T-helper 17 cell (primary cell): ENCODE measurements around the gene TMEM139. TPM values are rescaled to one million over a fixed set of nuclear protein-coding genes. Genes with fewer than 3 reads are reported as not detected.

Source experiments
- ATAC-seq: fragments of 150-1000 bp; cut with Tn5 transposase; 2 replicates; pipeline ENCODE4 v1.10.0; 2021; ENCODE audit warnings: mild to moderate bottlenecking, moderate library complexity
- DNase-seq, 3 donors: peaks; one replicate each; pipeline versions ENCODE4 v3.0.0 to v3.0.0-alpha.2; 2020 to 2021
- H3K9me3 ChIP-seq: one replicate; pipeline ENCODE4 v1.7.0; 2013; ENCODE audit warnings: low read length, mild to moderate bottlenecking; ENCODE audit not compliant: control insufficient read depth, poor library complexity, severe bottlenecking
- H3K27ac Mint-ChIP-seq: one replicate; pipeline ENCODE4 v1.8.0; 2022; ENCODE audit warnings: mild to moderate bottlenecking, moderate library complexity, mixed read lengths
- H3K27me3 Mint-ChIP-seq: one replicate; pipeline ENCODE4 v1.8.0; 2022; ENCODE audit warnings: mixed read lengths
- H3K36me3 Mint-ChIP-seq: one replicate; pipeline ENCODE4 v1.8.0; 2022; ENCODE audit warnings: low read depth, mixed read lengths
- H3K4me1 Mint-ChIP-seq: one replicate; pipeline ENCODE4 v1.8.0; 2022; ENCODE audit warnings: mild to moderate bottlenecking, mixed read lengths
- H3K4me3 Mint-ChIP-seq: one replicate; pipeline ENCODE4 v1.8.0; 2022; ENCODE audit warnings: mild to moderate bottlenecking, moderate library complexity, mixed read lengths
- total RNA-seq, 4 donors: library from RNA in 2 of 4; stranded (reverse) in 2 of 4; gene quantifications; one replicate each; pipeline ENCODE4 v1.2.3 and lab custom pipeline; 2022 to 2026

TMEM139 gene
- under 1 TPM; 0.77 to 0.86 TPM for total RNA-seq
- total RNA-seq (lab: John Stamatoyannopoulos, UW), result 1.0 to 1.2 reads per million in 2 donors

DNA sequence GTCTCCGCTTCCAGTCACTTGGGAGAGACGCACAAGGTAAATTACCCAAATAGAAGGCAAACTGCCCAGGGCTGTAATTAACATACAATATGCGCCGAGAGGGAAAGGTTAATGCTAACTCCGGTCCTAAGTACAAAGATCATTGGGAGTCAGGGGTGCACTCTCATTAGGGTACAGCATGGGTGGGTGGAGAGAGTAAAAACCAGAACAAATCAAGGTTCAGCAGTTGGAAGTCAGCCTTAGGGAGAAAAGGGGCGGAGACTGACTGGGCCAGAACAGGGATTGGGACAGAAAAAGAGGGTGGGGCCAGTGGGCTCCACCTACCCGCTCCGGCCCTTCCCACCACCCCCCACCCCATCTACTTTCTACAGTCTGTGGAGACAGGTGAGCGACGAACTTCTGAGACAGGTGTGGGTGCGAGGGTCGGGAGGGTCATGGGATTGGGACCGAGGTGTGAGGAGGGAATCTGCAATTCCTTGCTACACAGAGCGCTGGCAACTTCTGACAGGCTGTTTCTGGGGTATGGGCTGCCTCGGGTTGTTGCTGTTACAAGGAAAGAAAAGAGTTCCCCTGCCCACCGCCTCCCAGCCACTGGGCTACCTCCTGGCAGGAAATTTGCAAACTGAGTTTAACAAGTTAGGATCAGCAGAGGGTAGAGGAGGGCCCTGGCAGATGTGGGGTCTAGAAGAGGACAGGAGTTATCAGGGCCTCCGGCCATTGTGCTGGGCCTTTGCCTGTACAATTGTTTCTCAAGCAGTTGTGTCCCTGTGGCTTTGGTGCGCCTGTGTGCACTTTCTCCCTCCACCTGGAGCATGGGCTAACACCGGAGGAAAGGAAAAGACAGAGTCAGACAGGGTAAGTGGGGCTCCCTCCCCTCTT, at the start of gene TMEM139:
Gene TMEM139 (plus strand): TSS at position 368 of the 879 bp plus-strand sequence. CDS start 1,000 bp downstream, outside the sequence.
- peak within 1 kb of the TSS; percentile 65 for H3K4me3 Mint-ChIP-seq
- no peak for DNase-seq
- H3K36me3 Mint-ChIP-seq, result peaks cover 3% of the 10 kb centered on the region
- no peaks in the 10 kb centered on the region for H3K9me3 ChIP-seq
- H3K4me1 Mint-ChIP-seq, result peaks cover 40% of the 10 kb centered on the region
- ATAC-seq, result no peak
- peak within 1 kb of the TSS; percentile 66 for H3K27ac Mint-ChIP-seq
- no peaks in the 10 kb centered on the region for H3K27me3 Mint-ChIP-seq

DNA sequence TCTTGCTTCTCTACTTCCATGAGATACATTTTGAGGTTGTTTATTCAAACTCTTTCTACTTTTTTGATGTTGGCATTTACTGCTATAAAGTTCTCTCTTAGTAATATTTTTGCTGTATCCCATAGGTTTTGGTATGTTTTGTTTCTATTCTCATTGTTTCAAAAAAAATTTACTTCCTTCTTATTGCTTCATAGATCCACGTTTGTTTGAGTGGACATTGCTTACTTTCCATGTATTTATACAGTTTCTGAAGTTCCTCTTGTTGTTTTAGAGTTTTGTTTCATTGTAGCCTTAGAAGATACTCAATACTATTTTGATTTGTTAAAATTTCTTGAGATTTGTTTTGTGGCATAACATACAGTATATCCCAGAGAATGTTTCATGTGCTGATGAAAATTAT, 49.2 kb upstream of the TMEM139 start:
- ATAC-seq (no peak), DNase-seq (no peak)
- peaks cover 10% of the 10 kb centered on the region for H3K9me3 ChIP-seq
- Mint-ChIP-seq H3K27ac (no peak overlapping the region), H3K4me1 (no peaks in the 10 kb centered on the region), H3K27me3 (no peaks in the 10 kb centered on the region), H3K4me3 (no peak overlapping the region), H3K36me3 (peaks cover 2% of the 10 kb centered on the region)

DNA sequence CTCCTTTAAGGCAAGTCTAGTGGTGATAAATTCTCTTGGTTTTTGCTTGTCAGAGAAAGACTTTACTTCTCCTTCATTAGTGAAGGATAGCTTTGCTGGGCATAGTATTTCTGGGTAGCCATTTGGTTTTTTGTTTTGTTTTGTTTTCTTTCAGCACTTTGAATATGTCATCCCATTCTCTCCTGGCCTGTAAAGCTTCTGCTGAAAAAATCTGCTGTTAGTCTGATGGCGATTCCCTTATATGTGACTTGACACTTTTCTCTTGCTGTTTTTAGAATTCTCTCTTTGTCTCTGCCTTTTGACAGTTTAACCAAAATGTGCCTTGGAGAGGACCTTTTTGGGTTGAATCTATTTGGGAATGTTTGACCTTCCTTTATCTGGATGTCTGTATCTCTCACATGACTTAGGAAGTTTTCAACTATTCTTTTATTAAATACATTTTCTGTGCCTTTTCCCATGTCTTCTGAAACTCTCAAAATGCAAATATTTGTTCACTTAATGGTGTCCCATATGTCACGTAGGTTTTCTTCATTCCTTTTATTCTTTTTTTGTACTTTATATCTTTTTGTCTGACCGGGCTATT, 48.3 kb upstream of the TMEM139 start:
- H3K9me3 ChIP-seq, result peaks cover 10% of the 10 kb centered on the region
- Mint-ChIP-seq H3K27me3 (no peaks in the 10 kb centered on the region), H3K36me3 (peaks cover 2% of the 10 kb centered on the region), H3K4me1 (no peaks in the 10 kb centered on the region), H3K4me3 (no peak overlapping the region), H3K27ac (no peak overlapping the region)
- DNase-seq (no peak), ATAC-seq (no peak)

DNA sequence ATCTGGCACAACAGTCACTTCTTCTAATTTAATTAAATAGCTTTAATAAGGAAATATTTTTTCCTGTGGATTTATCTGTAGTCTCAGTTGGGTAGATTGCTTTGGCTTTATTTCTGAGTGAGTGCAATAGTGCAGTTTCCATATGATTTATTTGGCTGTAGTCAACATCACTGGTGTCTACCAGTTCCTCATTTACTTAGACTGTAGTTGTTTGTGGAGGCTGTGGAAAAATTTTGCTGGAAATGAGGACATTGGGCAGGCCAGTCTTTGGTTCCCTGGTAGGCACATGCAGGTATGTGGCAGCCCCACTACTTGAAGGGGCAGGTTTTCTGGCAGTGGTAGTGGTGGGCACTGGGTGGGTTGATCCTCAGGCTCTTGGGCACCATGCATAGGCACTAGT, 47.4 kb upstream of the TMEM139 start:
- DNase-seq (no peak), ATAC-seq (no peak)
- no peaks in the 10 kb centered on the region for H3K27me3 Mint-ChIP-seq
- no peak overlapping the region for H3K4me3 Mint-ChIP-seq
- peaks cover 10% of the 10 kb centered on the region for H3K9me3 ChIP-seq
- H3K27ac Mint-ChIP-seq, result no peak overlapping the region
- peaks cover 3% of the 10 kb centered on the region for H3K4me1 Mint-ChIP-seq
- H3K36me3 Mint-ChIP-seq, result peaks cover 4% of the 10 kb centered on the region

DNA sequence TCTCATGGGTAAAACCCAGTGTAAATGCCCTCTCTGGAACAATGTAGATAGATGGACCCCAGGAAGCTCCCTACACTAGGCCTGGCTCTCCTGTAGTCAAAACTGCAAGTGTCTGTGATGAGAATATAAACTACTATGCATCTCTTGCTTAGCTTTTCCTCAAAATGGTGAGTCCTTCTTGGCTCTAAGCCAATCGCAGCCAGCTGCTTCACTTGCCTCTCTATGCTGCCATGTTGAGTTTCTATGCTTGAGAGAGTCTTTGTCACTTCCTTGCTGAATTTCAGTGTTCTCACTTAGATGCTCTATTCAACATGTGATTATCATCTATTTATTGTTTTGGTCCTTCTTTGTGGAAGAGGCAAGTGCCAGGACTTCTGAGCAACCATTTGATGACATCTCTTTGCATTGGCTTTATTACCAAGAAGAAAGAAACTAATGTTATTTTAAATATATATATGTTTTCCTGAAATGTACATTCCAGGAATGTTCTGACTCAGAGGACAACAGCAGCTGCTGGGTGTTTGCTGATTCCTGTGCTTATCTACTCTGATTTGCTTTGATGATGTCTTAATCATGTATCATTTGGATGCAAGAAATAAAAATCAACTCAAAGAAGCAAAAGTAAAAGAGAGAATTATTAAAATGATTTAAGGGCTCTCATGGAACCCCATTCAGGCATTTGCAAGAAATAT, 46.3 kb upstream of the TMEM139 start:
- no peak overlapping the region for H3K27ac Mint-ChIP-seq
- peaks cover 10% of the 10 kb centered on the region for H3K9me3 ChIP-seq
- DNase-seq (no peak), ATAC-seq (no peak)
- no peaks in the 10 kb centered on the region for H3K27me3 Mint-ChIP-seq
- H3K36me3 Mint-ChIP-seq, result peaks cover 4% of the 10 kb centered on the region
- no peak overlapping the region for H3K4me3 Mint-ChIP-seq
- H3K4me1 Mint-ChIP-seq, result peaks cover 5% of the 10 kb centered on the region

DNA sequence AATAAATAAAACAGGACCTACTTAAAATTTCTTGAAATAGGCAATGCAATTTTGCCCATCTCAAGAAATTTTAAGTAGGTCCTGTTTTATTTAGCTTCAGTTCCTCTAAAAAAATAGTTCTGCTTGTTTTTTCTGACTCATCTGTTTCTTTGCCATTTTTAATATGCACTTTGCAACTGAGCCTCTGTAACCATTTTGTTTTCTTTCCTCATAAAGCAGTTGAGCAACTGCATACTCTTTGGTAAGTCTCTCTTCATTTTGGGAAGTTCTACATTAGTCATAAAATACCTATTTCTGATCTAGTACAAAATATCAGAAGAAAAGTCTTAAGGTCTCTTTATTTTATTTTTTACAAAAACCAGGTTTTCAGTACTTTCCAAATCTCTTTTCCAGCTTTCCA, 44.9 kb upstream of the TMEM139 start:
- H3K4me1 Mint-ChIP-seq, result peaks cover 17% of the 10 kb centered on the region
- H3K27me3 Mint-ChIP-seq, result no peaks in the 10 kb centered on the region
- H3K4me3 Mint-ChIP-seq, result no peak overlapping the region
- H3K9me3 ChIP-seq, result peaks cover 10% of the 10 kb centered on the region
- no peak overlapping the region for H3K27ac Mint-ChIP-seq
- no peak for DNase-seq
- H3K36me3 Mint-ChIP-seq, result peaks cover 4% of the 10 kb centered on the region
- no peak for ATAC-seq

DNA sequence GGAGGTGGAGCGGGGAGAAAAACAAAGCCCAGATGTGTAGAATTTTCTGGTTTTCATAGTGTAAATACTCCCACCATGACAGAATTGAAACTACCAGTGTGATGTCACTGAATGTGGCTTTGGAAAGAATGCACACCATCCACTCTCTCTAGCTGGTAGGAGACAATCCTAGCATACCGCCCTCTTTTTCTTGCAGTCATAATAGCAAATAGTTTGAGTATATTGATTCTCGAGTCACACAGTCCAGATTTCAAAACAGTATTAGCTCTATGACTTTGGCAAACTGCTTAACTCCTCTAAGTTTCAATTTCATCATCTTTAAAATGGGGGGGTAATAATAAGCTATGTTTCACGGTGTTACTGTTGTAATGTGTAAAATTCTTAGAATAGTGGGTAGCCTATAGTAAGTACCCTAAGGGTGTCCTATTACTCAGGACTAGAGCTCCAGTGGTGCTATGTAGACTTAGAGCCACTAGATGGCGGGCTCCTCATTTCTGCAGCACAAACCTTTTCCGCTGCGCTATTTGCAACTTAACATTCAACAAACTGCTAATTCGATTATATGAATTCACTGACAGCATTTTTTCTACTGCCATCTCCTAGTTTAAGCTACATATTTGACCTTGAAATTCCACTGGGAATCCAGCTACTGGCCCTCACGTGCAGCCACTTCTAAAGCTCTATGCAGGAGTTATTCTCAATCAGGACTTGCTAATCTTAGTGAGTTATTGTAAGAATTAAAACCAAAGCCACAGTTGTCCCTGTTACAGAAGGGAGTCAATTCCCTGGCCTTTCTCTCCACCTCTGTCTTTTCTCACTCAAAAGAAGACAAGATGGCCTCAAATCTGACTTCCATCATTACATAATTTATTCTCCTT, 44.2 kb upstream of the TMEM139 start:
- H3K4me1 Mint-ChIP-seq, result peaks cover 21% of the 10 kb centered on the region
- peak; percentile 23 to 59 (median 40) for DNase-seq
- H3K27ac Mint-ChIP-seq, result no peak overlapping the region
- no peaks in the 10 kb centered on the region for H3K27me3 Mint-ChIP-seq
- ATAC-seq, result peak; percentile 96
- H3K9me3 ChIP-seq, result peaks cover 10% of the 10 kb centered on the region
- H3K4me3 Mint-ChIP-seq, result no peak overlapping the region
- H3K36me3 Mint-ChIP-seq, result peaks cover 4% of the 10 kb centered on the region

DNA sequence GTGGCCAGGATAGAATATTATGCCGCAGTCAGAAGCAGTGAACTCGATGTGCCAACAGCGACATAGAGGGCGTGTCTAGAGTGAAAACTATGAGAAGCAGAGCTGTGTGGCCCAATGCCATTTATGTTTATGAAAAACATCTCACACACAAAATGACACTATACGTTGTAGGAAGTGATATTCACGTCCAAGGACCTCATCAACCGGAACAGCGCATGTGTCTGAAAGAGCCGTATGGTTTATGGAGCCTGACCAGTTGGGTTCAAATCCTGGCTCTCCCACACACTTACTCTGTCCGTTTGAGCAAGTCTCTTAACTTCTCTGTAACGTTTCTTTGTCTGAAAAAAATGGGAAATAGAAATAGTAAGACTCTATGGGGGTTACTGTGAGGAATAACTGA, 42.5 kb upstream of the TMEM139 start:
- H3K9me3 ChIP-seq, result no peaks in the 10 kb centered on the region
- Mint-ChIP-seq H3K4me1 (peaks cover 31% of the 10 kb centered on the region), H3K36me3 (peaks cover 5% of the 10 kb centered on the region), H3K27ac (no peak overlapping the region), H3K4me3 (no peak overlapping the region), H3K27me3 (no peaks in the 10 kb centered on the region)
- ATAC-seq, result no peak
- DNase-seq, result no peak

DNA sequence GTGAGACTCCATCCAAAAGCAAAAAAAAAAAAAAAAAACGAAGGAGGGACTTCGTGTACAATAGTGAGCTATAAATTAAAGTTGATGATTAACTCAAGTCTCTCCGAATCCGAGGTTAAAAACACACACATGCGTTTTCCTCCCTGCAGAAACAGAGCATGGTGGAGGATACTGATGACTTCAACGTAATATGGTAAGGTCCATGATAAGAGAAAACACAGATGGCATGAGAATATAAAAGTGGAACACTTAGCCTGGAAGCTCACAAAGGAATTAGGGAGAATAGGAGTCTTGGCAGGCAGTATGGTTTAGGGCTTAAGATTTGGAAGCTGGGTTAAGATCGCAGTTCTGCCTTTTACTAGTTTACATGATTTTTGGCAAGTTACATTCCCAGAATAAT, 41.6 kb upstream of the TMEM139 start:
- Mint-ChIP-seq H3K4me3 (no peak overlapping the region), H3K36me3 (peaks cover 5% of the 10 kb centered on the region), H3K27ac (no peak overlapping the region), H3K4me1 (peaks cover 33% of the 10 kb centered on the region), H3K27me3 (no peaks in the 10 kb centered on the region)
- H3K9me3 ChIP-seq, result no peaks in the 10 kb centered on the region
- ATAC-seq (no peak), DNase-seq (no peak)

DNA sequence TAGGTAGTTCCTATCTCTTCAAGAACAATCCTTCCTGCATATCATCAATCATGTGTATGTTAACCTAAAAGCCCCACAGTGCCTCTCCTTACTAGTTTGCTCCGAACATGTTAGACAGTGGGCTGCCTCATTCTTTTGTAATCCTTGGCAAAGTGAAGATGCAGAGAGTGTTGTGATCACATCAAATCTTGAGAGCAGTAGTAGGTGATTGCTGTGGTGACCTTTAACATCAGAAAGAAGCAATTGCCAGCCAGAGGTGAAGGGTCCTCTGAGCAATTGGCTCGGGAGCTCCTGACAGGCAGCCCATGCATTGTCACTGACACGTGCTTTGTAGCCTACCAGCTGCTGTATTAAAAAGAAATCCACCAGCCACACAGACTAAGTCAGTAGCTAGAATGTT, 41.1 kb upstream of the TMEM139 start:
- no peak overlapping the region for H3K4me3 Mint-ChIP-seq
- no peak for ATAC-seq
- no peaks in the 10 kb centered on the region for H3K9me3 ChIP-seq
- no peak for DNase-seq
- H3K27me3 Mint-ChIP-seq, result no peaks in the 10 kb centered on the region
- peaks cover 5% of the 10 kb centered on the region for H3K36me3 Mint-ChIP-seq
- H3K27ac Mint-ChIP-seq, result peak overlapping the region; percentile 39
- peaks cover 35% of the 10 kb centered on the region for H3K4me1 Mint-ChIP-seq

DNA sequence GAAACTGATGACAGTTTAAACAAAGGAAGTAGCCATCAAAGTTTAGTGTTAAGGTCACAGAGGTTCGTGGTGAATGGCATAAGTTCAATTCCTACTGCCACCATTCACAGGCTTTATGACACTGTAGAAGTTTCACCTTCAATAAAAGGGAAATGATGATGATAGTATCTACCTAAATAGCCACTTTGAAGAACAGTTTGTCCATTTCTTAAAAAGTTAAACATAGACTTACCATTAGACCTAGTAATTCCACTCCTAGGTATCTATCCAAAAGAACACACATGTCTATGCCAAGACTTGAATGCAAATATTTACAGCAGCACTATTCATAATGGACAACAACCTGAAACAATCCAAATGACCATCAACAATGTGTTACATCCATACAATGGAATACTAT, 40.4 kb upstream of the TMEM139 start:
- Mint-ChIP-seq H3K4me3 (peak overlapping the region; percentile 2), H3K27ac (no peak overlapping the region), H3K27me3 (no peaks in the 10 kb centered on the region), H3K36me3 (peaks cover 4% of the 10 kb centered on the region), H3K4me1 (peaks cover 38% of the 10 kb centered on the region)
- no peaks in the 10 kb centered on the region for H3K9me3 ChIP-seq
- ATAC-seq, result no peak
- DNase-seq, result no peak

DNA sequence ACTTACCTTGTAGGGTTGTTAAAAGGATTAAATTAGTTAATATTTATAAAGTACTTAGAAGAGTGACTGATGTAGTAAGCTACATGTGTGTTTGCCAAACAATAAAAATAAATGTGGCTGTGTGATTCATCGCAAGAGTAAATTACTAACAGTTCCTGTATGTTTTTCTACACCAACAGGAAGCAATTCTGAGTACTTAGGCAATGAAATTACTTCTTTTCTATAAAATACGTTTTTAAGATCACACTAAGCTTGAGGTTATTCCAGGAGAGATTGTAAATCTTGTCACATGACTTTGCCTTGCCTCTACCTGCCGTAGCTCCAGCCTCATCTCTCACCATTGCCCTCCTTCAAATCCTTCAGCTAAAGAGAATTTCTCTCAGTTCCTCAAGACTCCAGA, 39.6 kb upstream of the TMEM139 start:
- H3K27ac Mint-ChIP-seq, result peak overlapping the region; percentile 67

More for the DNA sequence above, 39.6 kb upstream of the TMEM139 start:
- ATAC-seq (peak; percentile 27), DNase-seq (no peak)
- Mint-ChIP-seq H3K36me3 (peaks cover 4% of the 10 kb centered on the region), H3K4me1 (peaks cover 38% of the 10 kb centered on the region), H3K4me3 (peak overlapping the region; percentile 10), H3K27me3 (no peaks in the 10 kb centered on the region)
- H3K9me3 ChIP-seq, result no peaks in the 10 kb centered on the region
